Hematopoietic multipotent progenitor cell treated with erythropoietin and hydrocortisone succinate and interleukin-3 and kit ligand, for 4 days (in vitro differentiated cells): ENCODE results near the gene BRPF1.
"Not testable (repeated sequence)": the region's sequence is repeated elsewhere in the genome, so short reads cannot be mapped to it uniquely, and the experiment has no call there.

ENCODE experiments used
- DNase-seq: peaks from one replicate; pipeline ENCODE4 v3.0.0-alpha.2; 2015

BRPF1 gene

DNA sequence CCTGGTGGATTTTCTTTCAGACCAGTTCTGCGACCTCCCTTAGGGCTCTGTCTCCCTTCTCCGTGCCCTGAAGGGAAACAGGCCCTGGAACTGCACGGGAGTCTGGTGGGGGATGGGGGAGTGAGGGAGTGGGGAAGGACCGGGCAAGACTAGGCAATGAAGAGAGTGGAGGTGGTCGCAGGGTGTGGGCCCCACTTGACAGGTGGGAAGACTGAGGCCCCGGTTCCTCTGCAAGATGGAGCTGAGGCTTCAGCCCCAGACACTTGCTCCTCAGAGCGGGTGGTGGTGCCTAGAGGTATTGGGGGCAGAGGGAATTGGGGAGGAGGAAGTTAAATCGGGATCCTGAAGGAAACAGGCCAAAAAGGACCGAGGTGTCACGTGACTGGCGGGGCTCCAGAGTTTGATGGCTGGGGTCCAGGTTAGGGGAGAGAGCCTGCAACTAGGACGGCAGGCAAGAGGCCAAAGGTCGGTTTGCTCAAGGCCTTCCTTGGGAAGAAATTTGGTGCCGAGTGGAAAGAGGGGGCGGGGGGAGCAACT, 38.8 kb downstream of the BRPF1 start:
- peak; percentile 25 for DNase-seq

DNA sequence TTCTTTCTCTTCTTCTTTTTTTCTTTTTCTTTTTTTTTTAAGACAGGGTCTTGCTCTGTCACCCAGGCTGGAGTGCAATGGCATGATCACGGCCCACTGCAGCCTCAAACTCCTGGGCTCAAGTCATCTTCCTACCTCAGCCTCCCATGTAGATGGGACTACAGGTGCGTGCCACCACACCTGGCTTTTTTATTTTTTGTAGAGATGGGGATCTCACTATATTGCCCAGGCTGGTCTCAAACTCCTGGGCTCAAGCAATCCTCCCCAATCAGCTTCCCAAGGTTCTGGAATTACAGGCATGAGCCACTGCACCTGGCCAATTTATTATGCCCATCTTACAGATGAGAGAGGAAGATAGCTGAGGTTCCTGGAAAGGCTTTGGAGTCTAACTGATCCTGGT, 39.5 kb downstream of the BRPF1 start:
- DNase-seq: not testable (repeated sequence)

DNA sequence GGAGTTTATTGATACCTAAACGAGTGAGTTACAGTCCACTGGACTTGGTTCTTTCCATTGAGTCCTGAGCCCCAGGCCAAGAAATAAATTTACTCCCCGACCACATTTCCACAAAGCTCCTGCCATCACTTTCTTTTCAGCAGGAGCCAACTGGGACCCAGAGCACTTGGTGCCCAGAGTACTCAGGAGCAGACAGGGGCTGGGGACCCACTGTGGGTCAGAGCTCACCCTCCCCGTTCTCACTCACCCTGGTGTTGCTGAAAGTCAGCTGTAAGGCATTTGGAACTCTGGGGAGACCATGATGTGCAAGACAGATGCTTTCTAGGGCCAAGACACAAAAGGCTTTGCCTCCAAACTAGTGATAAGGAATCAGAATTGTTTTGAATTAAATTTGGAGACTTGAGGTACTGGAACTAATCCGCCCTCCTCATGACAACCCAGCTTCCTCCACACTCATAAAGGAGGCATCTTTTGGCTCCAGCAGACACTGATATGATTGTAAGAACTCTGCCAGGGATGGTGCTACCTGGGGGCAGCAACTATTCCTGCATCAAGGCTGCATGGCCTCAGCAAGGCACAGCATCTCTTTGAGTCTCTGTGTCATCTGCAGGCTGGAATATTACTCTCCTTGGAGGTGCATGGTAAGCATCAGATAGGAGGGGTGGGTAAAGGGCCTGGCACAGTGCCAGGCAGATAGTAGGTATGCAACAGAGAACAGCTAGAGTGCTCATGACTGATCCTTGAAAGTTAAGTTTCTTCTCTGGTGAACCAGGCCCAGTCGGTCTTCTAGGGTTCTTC, 45.6 kb downstream of the BRPF1 start:
- peak; percentile 40 for DNase-seq

DNA sequence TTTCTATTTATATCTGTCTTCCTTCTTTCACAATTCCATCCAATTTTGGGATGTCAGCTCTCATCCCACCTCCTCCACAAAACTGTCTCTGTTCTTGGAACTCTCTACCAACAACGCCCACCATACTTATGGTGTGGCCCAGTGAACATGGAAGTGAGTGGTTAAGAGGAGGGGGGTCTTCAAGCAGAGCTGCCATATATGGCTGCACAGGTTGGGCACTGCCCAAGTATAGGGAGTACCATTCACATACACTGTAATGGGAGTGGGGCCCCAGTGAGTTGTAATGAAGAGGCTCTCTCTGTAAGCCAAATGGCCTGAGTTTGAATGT, 46.1 kb downstream of the BRPF1 start:
- no peak for DNase-seq

DNA sequence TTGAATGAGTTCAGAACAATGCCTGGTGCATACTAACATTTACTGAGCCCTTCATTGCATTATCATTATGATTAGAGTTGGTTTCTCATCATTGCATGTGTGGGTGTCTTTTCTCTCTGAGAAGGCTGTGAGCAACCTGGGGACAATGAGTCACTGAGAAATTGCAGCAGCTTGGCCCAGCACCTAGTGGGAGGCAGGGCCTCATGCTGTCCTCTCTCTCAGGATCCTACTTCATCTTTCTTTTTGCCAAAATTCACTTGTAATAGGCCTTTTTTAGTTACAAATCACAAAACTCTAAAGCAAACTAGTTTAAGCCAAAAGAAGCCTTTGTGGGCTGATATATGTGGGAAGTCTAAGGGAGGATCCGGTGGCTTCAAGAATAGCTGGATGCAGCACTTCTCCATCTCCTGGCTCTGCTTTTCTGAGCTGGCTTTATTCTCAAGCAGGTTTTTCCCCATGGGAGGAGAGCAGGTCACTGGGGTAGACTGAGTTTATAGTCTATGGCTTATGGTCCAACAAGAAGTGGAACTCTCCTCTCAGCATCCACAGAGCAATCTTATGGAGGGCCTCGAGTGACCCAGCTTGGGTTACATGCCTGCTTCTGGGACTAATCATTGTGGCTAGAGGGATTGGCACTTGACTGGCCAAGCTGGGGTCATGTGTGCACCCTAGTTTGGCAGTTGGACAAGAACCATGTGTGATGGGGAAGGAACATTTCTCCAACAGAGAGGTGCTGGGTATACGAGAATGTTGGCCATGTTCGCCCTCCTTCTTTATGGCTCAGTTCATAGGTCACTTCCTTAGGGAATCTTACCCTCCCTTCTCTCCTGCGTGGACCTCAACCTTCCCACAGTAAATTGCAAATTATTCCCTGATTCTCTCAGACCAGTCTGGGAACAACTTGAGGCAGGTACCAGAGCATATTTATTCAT, 46.9 kb downstream of the BRPF1 start:
- DNase-seq: no peak

DNA sequence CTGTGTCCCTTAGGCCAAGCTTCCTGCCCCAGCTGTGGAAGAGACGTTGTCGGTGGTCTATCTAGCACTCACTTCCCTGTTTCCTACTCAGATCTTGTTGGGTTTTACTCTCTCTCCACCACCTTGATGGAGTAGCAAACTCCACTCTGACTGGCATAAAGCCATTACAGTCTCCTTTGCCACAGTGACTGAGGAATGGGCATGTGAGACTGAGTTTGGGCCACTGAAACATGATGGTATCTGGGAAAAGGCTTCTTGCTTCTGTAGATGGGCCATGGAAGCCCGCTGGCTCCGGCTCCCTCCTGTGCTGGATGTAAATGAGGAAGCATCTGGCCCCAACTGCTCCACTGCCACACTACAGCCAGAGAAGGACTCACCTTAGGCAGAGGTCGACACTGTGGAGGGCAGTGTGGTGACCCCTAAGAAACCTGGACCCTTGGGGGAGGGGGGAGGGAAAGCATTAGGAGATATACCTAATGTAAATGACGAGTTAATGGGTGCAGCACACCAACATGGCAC, 47.6 kb downstream of the BRPF1 start:
- DNase-seq: peak; percentile 51

DNA sequence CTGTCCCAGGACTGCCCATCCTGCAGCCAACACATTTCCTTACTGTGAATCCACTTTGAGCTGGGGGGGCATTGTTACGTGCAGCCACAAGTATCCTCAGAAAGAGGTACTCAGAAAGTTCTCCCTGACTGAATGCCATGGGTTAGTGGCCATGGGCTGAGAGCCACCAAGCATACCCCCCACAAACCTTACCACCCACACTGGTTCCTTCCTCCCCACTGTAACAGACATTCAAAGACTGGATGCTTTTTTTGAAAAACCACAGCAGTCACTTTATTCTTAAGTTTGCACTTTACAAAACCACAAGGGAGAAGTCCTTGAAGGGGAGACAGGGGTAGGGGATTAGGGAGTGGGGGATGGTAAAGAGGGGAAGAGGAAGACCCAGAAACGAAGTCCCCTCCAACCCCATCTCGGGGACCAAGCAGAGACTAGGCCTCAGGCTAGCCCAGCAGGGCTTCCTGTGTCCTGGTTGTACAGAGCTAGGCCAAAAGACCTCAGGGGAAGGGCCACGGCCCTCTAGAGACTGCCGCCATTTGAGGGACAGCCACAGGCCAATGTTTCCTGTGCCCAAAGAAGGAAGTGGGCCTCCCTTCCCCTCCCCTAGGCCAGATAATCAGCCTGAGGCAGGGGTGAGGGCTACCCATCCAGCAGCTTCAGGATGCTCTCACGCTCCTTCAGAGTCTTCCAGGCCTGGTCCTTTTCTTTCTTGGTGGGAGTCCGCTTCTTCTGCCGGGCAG, 48.4 kb downstream of the BRPF1 start:
- peak; percentile 95 for DNase-seq

DNA sequence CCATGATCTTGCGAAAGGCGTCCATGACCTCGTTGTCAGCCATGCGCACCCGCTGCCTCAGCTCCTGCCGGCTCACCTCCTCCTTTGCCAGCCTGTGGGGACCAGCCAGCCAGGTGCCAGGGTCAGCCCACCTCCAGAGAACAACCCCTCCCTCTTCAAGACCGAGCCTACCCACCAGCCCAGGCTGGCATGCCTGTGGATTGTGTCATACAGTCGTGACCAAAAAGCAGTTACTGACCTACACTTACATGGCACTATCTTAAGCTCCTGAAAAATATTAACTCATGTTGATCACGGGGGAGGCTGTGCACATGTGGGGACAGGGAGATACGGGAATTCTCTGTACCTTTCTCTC, 48.9 kb downstream of the BRPF1 start:
- DNase-seq: peak; percentile 54

DNA sequence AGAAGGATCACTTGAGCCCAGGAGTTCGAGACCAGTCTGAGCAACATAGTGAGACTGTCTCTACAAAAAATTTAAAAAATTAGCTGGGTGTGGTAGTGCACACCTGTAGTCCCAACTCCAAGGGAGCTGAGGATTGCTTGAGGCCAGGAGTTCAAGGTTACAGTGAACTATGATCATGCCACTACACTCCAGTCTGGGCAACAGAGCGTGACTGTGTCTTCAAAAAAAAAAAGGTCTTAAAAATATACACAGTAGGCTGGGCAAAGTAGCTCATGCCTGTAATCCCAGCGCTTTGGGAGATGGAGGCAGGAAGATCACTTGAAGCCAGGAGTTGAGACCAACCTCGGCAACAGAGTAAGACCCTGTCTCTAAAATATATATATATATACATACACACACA, 49.4 kb downstream of the BRPF1 start:
- no peak for DNase-seq

DNA sequence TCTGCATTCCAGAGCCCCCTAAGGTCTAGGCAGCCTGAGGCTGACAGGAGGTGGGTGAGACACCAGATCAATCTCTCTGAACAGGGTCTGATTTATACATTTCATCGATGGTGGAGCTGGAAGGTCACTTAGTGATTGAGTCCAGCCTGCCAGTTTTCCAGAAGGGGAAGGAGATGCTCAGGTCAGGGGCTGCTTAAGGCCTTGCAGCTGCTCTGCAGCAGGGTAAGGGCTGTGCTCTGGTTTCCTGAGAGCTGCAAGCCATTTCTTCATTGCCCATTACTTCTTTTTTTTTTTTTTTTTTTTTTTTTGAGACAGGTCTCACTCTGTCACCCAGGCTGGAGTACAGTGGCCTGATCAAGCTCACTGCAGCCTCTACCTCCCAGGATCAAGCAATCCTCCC, 50.0 kb downstream of the BRPF1 start:
- peak; percentile 28 for DNase-seq

DNA sequence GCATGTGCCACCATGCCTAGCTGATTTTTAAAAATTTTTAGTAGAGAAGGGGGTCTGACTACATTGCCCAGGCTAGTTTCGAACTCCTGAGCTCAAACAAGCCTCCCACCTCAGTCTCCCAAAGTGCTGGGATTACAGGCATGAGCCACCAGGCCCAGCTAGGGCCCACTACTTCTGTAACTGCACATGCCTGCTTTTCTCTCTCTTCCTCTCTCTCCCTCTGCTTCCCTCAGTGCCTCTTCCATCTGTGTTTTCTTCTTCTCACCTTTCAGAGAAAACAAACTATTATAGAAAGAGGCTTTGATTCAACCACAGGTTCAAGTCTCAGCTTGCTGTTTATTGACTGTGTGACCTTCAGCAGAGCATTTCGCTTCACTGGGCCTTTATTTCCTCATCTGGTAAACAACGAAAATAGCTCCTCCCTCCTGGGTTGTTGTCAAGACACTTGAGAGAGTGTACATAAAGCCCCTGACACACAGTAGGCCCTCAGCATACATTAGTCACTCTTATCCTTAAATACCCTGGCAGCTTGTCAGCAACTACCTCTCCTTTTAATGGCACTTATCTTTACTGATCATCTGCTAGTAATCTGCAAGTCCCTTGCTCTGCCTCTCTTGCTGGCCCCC, 50.6 kb downstream of the BRPF1 start:
- DNase-seq: peak; percentile 67

DNA sequence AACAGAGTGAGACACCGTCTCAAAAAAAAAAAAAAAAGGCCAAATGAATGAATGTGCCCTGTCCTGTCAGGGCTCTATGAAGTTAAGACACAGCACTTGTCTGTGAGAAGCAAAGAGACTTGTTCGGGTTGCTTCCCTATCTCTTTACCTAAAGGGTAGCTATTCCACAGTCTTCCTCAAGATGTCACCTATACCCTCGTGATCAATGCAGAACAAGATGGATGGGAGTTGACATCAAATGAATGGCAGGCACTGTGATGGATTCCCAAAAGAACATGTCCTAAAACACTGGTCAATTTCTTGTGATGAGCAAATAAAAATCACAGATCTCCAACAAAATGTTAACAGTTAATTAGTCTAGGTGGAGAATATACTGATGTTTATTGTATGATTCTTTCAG, 51.2 kb downstream of the BRPF1 start:
- peak; percentile 64 for DNase-seq

DNA sequence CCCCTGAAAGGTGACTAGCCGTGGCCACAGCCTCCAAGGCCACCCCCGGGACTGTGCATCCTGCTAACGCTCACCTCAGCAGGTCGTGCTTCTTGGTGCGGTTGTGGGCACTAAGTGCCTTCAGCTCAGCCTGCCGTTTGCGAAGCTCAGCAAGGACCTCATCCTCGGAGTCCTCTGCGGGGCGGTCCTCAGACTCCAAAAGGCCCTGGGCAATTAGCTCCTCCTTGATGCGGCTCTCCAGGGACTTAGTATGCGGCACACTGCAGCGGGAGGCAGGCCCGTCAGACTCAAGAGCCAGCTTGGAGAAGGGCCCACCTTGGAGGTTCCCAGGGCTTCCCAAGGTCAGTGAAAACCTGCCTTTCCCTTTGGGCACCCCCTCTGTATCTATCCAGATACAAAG, 52.4 kb downstream of the BRPF1 start:
- no peak for DNase-seq

DNA sequence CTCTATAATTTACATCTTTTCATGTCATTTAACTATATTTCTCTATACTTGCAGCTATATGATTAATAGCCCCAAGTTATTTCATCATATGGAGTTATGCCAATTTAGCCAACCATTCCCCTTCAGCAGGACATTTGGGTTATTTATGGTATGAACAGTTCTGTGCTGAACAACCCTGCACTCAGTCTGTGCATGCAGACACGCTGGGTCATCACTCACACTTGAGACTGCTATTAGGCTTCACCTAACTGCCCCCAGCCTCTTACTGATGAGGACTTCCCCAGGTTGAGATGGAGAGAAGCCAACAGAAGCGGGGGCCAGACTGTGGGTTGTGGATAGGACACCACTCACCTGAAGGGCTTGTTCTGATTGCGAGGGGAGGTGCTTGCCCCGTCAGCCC, 53.4 kb downstream of the BRPF1 start:
- no peak for DNase-seq

DNA sequence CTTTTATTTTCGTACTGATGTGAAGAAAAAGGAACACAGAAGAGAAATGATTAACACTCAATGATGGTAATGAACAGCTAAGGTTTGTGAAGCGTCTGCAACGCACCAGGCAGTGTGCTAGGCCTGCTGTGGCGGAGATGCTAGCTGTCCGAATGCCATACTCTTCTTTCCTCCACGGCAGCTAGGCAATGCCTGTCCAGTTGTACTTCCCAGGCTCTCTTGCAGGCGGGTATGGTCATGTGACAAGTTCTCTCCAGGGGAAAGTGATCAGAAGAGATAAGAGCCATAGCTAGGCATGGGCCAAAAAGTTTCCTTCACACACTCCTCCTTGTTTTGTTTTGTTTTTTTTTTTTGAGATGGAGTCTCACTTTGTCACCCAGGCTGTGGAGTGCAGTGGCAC, 54.1 kb downstream of the BRPF1 start:
- DNase-seq: peak; percentile 64

DNA sequence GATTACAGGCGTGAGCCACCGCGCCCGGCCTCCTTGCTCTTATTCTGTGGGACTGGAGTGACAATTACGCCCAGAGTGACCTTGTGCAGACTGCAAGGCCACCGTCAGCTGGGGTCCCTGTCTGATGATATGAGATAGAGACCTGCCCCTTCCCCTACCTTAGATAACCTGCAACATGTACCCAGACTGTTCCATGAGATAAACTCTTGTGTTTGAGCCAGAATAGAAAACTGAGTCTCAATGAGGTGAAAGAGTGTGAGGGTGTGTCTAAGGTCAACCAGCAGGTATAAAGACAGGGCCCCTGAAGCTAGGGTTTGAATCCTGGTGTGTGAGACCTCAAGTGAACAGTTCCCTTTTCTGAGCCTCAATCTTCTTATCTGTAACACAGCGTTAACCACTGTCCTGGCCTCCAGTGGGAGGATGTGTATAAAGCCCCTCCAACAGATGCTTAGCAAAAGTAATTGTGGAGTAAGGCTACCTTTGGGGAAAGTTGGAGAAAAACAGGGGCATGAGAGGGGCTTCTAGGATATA, 54.7 kb downstream of the BRPF1 start:
- peak; percentile 79 for DNase-seq

DNA sequence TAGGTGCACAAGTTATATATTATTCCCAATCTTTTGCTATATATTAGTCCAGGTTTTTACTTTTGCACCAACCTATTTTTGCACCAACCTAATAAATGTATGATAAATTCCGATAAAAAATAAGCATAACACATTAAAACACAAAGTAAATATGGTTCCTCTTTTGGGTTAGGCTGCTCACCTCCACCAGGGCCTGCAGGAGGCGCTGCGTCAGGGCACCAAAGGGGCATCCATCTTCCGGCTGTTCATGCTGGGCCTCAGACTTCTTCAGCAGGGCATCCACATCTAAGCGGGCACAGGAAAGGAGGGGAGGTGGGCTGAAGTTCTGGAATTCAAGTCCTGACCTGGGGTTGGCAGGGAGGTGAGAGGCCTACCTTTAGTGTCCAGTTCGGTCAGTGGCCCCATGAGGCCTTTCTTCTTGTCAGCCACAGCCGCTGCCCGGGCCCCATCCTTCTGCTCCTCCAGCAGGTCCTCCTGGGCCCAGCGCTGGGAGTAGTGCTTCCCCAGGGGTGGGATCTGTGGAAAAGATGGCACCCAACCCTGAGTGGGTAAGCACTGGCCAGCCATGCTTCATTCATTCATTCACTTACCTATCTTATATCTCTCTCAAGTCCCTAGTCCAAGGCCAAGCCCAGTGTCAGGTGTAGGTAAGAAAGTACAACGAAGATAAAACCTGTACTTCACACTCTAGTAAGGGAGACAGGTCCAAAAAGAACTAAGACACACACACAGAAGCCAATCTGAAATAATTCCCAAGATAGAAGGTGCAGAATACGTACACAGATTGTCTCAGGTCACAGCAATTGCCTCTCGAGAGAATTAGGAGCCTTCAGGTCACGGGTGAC, 55.5 kb downstream of the BRPF1 start:
- peak; percentile 61 for DNase-seq

DNA sequence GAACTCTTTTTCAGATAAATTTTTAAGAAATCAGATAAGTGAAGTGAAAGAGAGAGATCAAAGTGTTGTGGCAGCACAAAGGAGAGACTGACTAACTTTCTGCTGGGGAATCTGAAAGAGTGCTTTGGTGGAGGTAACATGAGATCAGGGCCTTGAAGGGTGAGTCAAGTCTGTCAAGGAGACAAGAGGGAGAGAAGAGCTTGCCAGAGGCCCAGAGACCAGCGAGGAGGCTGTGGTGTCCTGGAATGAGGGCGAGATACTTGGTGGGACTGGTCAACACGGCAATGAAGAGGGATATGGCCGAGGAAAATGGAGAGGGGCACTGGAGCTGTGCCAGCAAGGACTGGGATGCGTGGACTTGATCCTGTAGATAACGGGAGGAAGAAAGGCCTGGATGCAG, 56.2 kb downstream of the BRPF1 start:
- no peak for DNase-seq

DNA sequence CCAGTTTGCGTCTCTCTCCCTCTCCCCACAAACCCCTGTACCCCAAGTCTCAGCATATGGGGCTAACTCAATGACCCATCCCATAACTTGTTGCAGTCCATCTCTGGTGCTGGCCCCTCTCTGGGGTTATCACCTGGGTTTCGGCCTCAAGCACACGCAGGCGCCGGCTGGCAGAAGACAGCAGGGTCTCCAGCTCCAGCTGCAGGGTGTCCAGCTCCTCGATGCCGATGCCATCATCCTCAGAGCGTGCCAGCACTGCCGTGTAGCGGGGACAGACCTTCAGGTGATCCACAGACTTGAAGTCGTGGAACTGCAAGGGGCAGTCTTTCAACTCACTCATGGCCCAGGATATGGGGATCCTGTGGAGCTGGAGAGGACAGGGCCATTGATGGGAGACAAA, 59.6 kb downstream of the BRPF1 start:
- DNase-seq: no peak

DNA sequence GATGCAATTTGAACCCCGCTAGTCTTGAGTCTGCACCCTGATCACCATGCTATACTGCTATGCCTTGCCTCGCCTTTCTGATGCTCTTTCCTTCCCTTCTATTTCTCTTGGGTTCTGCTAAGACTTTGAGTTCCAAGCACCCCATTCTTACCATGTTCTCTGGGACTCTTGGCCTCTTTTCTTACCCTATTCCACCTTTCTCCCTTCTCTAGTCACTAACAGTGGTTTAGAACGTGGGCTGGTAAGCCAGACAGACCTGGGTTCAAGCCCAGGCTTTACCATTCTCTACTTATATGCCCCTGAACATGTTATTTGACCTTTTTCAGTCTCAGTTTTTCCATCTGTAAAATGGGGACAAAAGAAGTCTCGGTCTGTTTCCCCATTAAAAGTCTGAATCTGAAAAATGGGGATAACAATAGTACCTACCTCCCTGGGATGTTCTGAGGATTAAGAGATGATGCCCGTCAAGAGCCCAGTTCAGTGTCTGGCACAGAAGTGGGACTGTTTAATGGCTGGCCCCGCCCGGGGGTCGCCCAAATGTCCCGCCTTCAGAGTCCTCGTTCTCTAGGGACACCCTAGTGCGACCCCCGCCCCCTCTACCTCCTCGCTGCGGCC, 60.4 kb downstream of the BRPF1 start:
- no peak for DNase-seq
